Epithelial cell of esophagus (primary cell): ENCODE results near the gene ARHGEF17.
A peak's percentile ranks its signal among the peaks of the same experiment; 100 is the strongest.

Experiments
- DNase-seq: peaks from one replicate; pipeline ENCODE4 v3.0.0; 2010; ENCODE audit warnings: low read depth
- H3K4me3 ChIP-seq: 2 replicates; pipeline ENCODE4 v1.5.1; 2011; ENCODE audit warnings: mild to moderate bottlenecking, low read length, control low read depth
- TF ChIP-seq, protein P1 (sequence below): IDR thresholded peaks from 2 replicates; pipeline ENCODE4 v1.5.1; 2011; ENCODE audit warnings: low read depth, mild to moderate bottlenecking, low read length, control low read depth, inconsistent platforms; ENCODE audit not compliant: insufficient read depth; ENCODE audit errors: missing control alignments

Gene ARHGEF17

GRCh38 chr11:73415854-73416615 is 108.0 kb downstream of the ARHGEF17 start:
- peak; percentile 34 for DNase-seq
- TF ChIP-seq, protein P1, sequence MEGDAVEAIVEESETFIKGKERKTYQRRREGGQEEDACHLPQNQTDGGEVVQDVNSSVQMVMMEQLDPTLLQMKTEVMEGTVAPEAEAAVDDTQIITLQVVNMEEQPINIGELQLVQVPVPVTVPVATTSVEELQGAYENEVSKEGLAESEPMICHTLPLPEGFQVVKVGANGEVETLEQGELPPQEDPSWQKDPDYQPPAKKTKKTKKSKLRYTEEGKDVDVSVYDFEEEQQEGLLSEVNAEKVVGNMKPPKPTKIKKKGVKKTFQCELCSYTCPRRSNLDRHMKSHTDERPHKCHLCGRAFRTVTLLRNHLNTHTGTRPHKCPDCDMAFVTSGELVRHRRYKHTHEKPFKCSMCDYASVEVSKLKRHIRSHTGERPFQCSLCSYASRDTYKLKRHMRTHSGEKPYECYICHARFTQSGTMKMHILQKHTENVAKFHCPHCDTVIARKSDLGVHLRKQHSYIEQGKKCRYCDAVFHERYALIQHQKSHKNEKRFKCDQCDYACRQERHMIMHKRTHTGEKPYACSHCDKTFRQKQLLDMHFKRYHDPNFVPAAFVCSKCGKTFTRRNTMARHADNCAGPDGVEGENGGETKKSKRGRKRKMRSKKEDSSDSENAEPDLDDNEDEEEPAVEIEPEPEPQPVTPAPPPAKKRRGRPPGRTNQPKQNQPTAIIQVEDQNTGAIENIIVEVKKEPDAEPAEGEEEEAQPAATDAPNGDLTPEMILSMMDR = no peak
- no peak overlapping the region for H3K4me3 ChIP-seq

- TF ChIP-seq, protein P1 = no peak
- DNase-seq = peak; percentile 15
- H3K4me3 ChIP-seq = no peak overlapping the region
These were observed 108.7 kb downstream of the ARHGEF17 start for GRCh38 chr11:73416786-73417185.
